ENCODE results near the gene KIFBP. TPM values are rescaled to one million over a fixed set of nuclear protein-coding genes. Genes with fewer than 3 reads are reported as not detected.
A peak's percentile ranks its signal among the peaks of the same experiment; 100 is the strongest.

Gene KIFBP
- total and polyA plus RNA-seq, 2 of the 13 experiments (the other 11 are each of a cell fraction or from before 2014, with no cell fraction given): 13.0 to 21.9 TPM

DNA sequence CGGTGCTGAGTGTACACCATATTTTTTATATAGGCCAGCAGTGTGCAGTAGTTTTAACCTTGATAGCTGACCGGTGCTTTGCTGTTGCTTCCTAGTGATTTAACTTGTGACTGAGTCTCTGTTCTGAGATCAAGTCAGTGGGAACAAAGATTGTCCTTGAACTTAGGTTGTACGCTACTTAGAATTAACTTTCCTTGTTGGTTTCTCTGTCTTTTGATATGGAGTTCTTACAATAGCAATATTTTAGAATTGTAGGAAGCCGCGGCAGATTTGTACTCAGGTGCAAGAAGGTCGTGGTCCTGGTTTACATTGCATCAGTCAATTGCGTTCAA lies 31.4 kb upstream of the KIFBP start (continued):
- TF ChIP-seq, protein P1, sequence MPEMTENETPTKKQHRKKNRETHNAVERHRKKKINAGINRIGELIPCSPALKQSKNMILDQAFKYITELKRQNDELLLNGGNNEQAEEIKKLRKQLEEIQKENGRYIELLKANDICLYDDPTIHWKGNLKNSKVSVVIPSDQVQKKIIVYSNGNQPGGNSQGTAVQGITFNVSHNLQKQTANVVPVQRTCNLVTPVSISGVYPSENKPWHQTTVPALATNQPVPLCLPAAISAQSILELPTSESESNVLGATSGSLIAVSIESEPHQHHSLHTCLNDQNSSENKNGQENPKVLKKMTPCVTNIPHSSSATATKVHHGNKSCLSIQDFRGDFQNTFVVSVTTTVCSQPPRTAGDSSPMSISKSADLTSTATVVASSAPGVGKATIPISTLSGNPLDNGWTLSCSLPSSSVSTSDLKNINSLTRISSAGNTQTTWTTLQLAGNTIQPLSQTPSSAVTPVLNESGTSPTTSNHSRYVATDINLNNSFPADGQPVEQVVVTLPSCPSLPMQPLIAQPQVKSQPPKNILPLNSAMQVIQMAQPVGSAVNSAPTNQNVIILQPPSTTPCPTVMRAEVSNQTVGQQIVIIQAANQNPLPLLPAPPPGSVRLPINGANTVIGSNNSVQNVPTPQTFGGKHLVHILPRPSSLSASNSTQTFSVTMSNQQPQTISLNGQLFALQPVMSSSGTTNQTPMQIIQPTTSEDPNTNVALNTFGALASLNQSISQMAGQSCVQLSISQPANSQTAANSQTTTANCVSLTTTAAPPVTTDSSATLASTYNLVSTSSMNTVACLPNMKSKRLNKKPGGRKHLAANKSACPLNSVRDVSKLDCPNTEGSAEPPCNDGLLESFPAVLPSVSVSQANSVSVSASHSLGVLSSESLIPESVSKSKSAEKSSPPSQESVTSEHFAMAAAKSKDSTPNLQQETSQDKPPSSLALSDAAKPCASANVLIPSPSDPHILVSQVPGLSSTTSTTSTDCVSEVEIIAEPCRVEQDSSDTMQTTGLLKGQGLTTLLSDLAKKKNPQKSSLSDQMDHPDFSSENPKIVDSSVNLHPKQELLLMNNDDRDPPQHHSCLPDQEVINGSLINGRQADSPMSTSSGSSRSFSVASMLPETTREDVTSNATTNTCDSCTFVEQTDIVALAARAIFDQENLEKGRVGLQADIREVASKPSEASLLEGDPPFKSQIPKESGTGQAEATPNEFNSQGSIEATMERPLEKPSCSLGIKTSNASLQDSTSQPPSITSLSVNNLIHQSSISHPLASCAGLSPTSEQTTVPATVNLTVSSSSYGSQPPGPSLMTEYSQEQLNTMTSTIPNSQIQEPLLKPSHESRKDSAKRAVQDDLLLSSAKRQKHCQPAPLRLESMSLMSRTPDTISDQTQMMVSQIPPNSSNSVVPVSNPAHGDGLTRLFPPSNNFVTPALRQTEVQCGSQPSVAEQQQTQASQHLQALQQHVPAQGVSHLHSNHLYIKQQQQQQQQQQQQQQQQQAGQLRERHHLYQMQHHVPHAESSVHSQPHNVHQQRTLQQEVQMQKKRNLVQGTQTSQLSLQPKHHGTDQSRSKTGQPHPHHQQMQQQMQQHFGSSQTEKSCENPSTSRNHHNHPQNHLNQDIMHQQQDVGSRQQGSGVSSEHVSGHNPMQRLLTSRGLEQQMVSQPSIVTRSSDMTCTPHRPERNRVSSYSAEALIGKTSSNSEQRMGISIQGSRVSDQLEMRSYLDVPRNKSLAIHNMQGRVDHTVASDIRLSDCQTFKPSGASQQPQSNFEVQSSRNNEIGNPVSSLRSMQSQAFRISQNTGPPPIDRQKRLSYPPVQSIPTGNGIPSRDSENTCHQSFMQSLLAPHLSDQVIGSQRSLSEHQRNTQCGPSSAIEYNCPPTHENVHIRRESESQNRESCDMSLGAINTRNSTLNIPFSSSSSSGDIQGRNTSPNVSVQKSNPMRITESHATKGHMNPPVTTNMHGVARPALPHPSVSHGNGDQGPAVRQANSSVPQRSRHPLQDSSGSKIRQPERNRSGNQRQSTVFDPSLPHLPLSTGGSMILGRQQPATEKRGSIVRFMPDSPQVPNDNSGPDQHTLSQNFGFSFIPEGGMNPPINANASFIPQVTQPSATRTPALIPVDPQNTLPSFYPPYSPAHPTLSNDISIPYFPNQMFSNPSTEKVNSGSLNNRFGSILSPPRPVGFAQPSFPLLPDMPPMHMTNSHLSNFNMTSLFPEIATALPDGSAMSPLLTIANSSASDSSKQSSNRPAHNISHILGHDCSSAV (CRISPR knock-in tag; IDR thresholded peaks at IDR 0.05; ENCODE audit: borderline replicate concordance): no peak
- TF ChIP-seq RFX1 (IDR thresholded peaks at IDR 0.05): no peak
- no peak for TF ChIP-seq ZNF772 (CRISPR knock-in tag; IDR thresholded peaks at IDR 0.05)
- TF ChIP-seq XBP1 (CRISPR knock-in tag; IDR thresholded peaks at IDR 0.05): no peak
- TF ChIP-seq EZH2 (conservative IDR thresholded peaks at IDR 0.05; ENCODE audit: low read depth, low read length): no peak
- no peak for TF ChIP-seq HHEX (CRISPR knock-in tag; IDR thresholded peaks at IDR 0.05)
- TF ChIP-seq ZNF317 (CRISPR knock-in tag; IDR thresholded peaks at IDR 0.05): no peak
- TF ChIP-seq ZNF776 (CRISPR knock-in tag; IDR thresholded peaks at IDR 0.05): no peak
- TF ChIP-seq, protein P2, sequence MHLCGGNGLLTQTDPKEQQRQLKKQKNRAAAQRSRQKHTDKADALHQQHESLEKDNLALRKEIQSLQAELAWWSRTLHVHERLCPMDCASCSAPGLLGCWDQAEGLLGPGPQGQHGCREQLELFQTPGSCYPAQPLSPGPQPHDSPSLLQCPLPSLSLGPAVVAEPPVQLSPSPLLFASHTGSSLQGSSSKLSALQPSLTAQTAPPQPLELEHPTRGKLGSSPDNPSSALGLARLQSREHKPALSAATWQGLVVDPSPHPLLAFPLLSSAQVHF (CRISPR knock-in tag; IDR thresholded peaks at IDR 0.05): no peak
- TF ChIP-seq CBX1 (IDR thresholded peaks at IDR 0.05; ENCODE audit: low read depth): no peak
- TF ChIP-seq NRL (CRISPR knock-in tag; IDR thresholded peaks at IDR 0.05; ENCODE audit: borderline replicate concordance): no peak
- TF ChIP-seq HNRNPUL1 (IDR thresholded peaks at IDR 0.05; ENCODE audit: low read depth, low read length): no peak
- 0 out of 2 replicates have a peak, but pooled peaks have one; percentile 9 for TF ChIP-seq ISL2 (CRISPR knock-in tag; IDR thresholded peaks at IDR 0.05)
- TF ChIP-seq, protein P3, sequence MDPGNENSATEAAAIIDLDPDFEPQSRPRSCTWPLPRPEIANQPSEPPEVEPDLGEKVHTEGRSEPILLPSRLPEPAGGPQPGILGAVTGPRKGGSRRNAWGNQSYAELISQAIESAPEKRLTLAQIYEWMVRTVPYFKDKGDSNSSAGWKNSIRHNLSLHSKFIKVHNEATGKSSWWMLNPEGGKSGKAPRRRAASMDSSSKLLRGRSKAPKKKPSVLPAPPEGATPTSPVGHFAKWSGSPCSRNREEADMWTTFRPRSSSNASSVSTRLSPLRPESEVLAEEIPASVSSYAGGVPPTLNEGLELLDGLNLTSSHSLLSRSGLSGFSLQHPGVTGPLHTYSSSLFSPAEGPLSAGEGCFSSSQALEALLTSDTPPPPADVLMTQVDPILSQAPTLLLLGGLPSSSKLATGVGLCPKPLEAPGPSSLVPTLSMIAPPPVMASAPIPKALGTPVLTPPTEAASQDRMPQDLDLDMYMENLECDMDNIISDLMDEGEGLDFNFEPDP (CRISPR knock-in tag; conservative IDR thresholded peaks at IDR 0.05): no peak
- no peak for TF ChIP-seq ZBTB1 (CRISPR knock-in tag; IDR thresholded peaks at IDR 0.05; ENCODE audit: borderline replicate concordance)
- no peak for TF ChIP-seq NFIB (CRISPR knock-in tag; IDR thresholded peaks at IDR 0.05; ENCODE audit: borderline replicate concordance)
- TF ChIP-seq, protein P4, sequence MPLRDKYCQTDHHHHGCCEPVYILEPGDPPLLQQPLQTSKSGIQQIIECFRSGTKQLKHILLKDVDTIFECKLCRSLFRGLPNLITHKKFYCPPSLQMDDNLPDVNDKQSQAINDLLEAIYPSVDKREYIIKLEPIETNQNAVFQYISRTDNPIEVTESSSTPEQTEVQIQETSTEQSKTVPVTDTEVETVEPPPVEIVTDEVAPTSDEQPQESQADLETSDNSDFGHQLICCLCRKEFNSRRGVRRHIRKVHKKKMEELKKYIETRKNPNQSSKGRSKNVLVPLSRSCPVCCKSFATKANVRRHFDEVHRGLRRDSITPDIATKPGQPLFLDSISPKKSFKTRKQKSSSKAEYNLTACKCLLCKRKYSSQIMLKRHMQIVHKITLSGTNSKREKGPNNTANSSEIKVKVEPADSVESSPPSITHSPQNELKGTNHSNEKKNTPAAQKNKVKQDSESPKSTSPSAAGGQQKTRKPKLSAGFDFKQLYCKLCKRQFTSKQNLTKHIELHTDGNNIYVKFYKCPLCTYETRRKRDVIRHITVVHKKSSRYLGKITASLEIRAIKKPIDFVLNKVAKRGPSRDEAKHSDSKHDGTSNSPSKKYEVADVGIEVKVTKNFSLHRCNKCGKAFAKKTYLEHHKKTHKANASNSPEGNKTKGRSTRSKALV (CRISPR knock-in tag; IDR thresholded peaks at IDR 0.05): peak; percentile 17; the same call in 1 of the 2 replicates
- TF ChIP-seq, protein P5, sequence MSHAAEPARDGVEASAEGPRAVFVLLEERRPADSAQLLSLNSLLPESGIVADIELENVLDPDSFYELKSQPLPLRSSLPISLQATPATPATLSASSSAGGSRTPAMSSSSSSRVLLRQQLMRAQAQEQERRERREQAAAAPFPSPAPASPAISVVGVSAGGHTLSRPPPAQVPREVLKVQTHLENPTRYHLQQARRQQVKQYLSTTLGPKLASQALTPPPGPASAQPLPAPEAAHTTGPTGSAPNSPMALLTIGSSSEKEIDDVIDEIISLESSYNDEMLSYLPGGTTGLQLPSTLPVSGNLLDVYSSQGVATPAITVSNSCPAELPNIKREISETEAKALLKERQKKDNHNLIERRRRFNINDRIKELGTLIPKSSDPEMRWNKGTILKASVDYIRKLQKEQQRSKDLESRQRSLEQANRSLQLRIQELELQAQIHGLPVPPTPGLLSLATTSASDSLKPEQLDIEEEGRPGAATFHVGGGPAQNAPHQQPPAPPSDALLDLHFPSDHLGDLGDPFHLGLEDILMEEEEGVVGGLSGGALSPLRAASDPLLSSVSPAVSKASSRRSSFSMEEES (CRISPR knock-in tag; IDR thresholded peaks at IDR 0.05): no peak
